A673 (cell line): Measurements from ENCODE around the gene CEP85L. TPM values are rescaled to one million over a fixed set of nuclear protein-coding genes. Genes with fewer than 3 reads are reported as not detected.

ENCODE experiments used
- BruUV-seq: library from RNA; stranded (reverse); fragments of 400-500 nt; replicated peaks from 2 replicates; lab custom pipeline; 2021; lab: Mats Ljungman, UMichigan
- CTCF ChIA-PET: fragments of 300-600 bp; sonication (Branson Sonifier 250); formaldehyde crosslinking; loops from one replicate; lab custom pipeline; 2022; ENCODE audit warnings: antibody characterized with exemption; lab: Charles Lee
- POLR2A ChIA-PET: fragments of 300-600 bp; sonication (Branson Sonifier 250); formaldehyde crosslinking; loops from one replicate; lab custom pipeline; 2022; ENCODE audit warnings: antibody characterized with exemption; ENCODE audit not compliant: low non-redundant PET; lab: Charles Lee
- DNase-seq: peaks from one replicate; pipeline ENCODE4 v3.0.0-alpha.2; 2015; ENCODE audit warnings: low spot score
- H3K27ac ChIP-seq: fragments of 200-600 bp; sonication (generic); 2 replicates; pipeline ENCODE4 v1.5.1; 2016; ENCODE audit warnings: mixed run types, low read depth, mild to moderate bottlenecking, mixed read lengths, antibody characterized with exemption, low read length; ENCODE audit not compliant: poor library complexity, severe bottlenecking
- H3K27me3 ChIP-seq: fragments of 200-600 bp; sonication (generic); replicated peaks from 2 replicates; pipeline ENCODE4 v1.6.1; 2017; ENCODE audit warnings: mixed run types, low read depth, mild to moderate bottlenecking, mixed read lengths, antibody characterized with exemption, low read length; ENCODE audit not compliant: insufficient read depth, poor library complexity
- H3K36me3 ChIP-seq: fragments of 200-600 bp; sonication (generic); 2 replicates; pipeline ENCODE4 v1.6.1; 2016; ENCODE audit warnings: mixed run types, mild to moderate bottlenecking, mixed read lengths, antibody characterized with exemption, low read length; ENCODE audit not compliant: insufficient read depth, poor library complexity, severe bottlenecking
- H3K4me1 ChIP-seq: fragments of 200-600 bp; sonication (generic); 2 replicates; pipeline ENCODE4 v1.6.1; 2017; ENCODE audit warnings: mixed run types, mild to moderate bottlenecking, mixed read lengths, antibody characterized with exemption, low read length; ENCODE audit not compliant: insufficient read depth, poor library complexity, severe bottlenecking
- H3K4me3 ChIP-seq: fragments of 200-600 bp; sonication (generic); 2 replicates; pipeline ENCODE4 v1.5.1; 2016; ENCODE audit warnings: low read depth, mixed run types, mild to moderate bottlenecking, mixed read lengths, low read length; ENCODE audit not compliant: poor library complexity, severe bottlenecking
- H3K9me3 ChIP-seq: fragments of 200-600 bp; sonication (generic); 2 replicates; pipeline ENCODE4 v1.6.1; 2016; ENCODE audit warnings: mixed run types, low read depth, mild to moderate bottlenecking, mixed read lengths, antibody characterized with exemption, low read length; ENCODE audit not compliant: poor library complexity, severe bottlenecking
- CTCF ChIP-seq: fragments of 300-800, 200-600 bp; sonication (generic); conservative IDR thresholded peaks from 2 replicates; pipeline ENCODE4 v1.5.1; 2017; ENCODE audit warnings: low read depth, mild to moderate bottlenecking, antibody characterized with exemption, low read length, moderate library complexity, mixed read lengths
- EZH2 ChIP-seq: fragments of 200-600 bp; sonication (generic); IDR thresholded peaks from 2 replicates; pipeline ENCODE4 v1.6.1; 2017; ENCODE audit warnings: borderline replicate concordance, low read depth, mild to moderate bottlenecking, mixed read lengths, antibody characterized with exemption, low read length; ENCODE audit not compliant: poor library complexity, severe bottlenecking
- intact Hi-C: fragments of 100-400 bp; cut with micrococcal nuclease; formaldehyde crosslinking; loops from one replicate; pipeline ENCODE4 v1.10.0; 2022; ENCODE audit not compliant: unreplicated experiment
- total RNA-seq: library from RNA; stranded (reverse); gene quantifications from 2 replicates; pipeline ENCODE4 v1.2.3, GENCODE V29; 2021

CEP85L gene
- total RNA-seq, 1 experiment from 2014 or later = 7.4 TPM

DNA sequence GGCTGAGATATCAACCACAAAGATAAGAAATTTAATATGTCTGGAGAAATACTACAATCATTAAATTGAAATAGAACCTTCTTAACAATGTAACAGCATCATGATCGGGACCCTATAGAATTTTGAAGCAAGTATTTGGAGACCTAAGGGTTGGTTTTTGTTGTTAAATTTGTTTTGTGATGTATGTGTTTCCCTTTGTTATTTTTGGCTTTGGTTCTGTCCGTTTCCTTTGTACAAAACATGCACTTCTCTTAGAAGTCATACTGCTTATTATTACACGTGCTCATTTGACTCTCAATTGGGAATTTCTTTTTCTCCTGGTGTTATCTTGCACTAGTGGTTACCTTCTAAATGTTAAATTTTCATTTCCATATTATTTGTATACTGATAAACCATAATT, 107.3 kb downstream of the CEP85L start:
- no TSS peak for BruUV-seq
- no peak for DNase-seq
- no peaks in the 10 kb centered on the region for H3K36me3 ChIP-seq
- H3K4me3 ChIP-seq = no peak overlapping the region
- ChIA-PET POLR2A (no interaction called here), CTCF (no interaction called here)
- no peaks in the 10 kb centered on the region for H3K9me3 ChIP-seq
- no peak overlapping the region for H3K27ac ChIP-seq
- no peak for TF ChIP-seq CTCF
- TF ChIP-seq EZH2 = no peak
- intact Hi-C loops = no loop called here
- H3K4me1 ChIP-seq = peaks cover 4% of the 10 kb centered on the region
- H3K27me3 ChIP-seq = no peaks in the 10 kb centered on the region

DNA sequence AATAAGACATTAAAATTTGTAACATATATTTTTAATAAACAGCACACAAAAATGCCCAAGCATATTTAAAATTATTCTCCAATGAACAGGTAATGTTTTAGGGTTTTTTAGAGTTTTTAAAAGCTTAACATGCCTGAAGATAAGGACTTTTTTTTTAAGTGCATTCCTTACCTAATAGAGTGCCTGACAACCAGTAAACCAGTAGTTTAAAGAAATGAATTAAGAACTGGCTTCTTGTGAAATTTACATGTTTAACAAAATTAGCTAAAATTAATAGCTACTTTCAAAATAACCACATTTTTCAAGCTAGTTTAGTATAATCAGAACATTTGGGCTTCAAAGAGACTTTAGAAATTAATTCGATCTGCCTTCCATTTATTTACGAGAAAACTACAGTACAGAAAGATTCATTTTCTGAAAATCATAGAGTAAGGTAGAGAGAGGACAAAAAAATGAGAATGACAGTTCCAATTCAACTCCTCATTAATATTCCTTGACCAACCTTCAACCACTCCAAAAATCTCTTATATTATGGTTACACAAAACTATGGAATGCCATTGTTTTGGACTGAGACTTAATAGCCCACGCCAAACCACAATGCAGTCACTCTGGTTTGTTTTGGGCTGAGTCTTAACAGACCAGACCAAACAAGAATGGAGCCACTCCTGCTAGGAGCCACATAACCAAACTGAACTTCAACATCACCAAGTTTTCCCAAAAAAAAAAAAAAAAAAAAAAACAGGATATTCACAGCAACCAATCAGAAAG, 109.0 kb downstream of the CEP85L start:
- Histone ChIP-seq H3K36me3 (no peaks in the 10 kb centered on the region), H3K27ac (no peak overlapping the region), H3K27me3 (no peaks in the 10 kb centered on the region), H3K4me1 (no peaks in the 10 kb centered on the region), H3K9me3 (no peaks in the 10 kb centered on the region), H3K4me3 (no peak overlapping the region)
- no TSS peak for BruUV-seq
- TF ChIP-seq EZH2 (no peak), CTCF (no peak)
- CTCF ChIA-PET = no interaction called here
- DNase-seq = no peak
- intact Hi-C loops = no loop called here
- POLR2A ChIA-PET = no interaction called here

DNA sequence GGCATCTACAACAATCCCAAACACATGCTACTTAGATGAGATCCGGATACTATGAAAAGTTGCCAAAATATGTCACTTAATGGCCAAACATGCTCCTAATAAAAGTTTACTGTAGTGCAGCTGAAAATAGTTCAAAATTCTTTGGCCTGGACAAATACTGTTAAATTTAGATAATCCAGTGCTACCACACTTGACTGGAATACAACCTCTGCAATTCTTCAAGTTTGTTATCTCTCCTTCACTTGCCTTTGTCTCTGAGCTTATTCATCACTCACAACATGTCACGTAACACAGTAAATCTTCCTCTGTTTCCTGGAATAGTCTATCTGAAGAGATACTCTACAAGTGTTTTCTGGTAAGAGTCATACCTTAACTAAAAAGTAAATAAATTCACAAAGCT, 113.8 kb downstream of the CEP85L start:
- Histone ChIP-seq H3K9me3 (no peaks in the 10 kb centered on the region), H3K27ac (no peak overlapping the region), H3K27me3 (no peaks in the 10 kb centered on the region), H3K36me3 (no peaks in the 10 kb centered on the region), H3K4me1 (no peaks in the 10 kb centered on the region), H3K4me3 (no peak overlapping the region)
- ChIA-PET POLR2A (no interaction called here), CTCF (no interaction called here)
- intact Hi-C loops = no loop called here
- no TSS peak for BruUV-seq
- TF ChIP-seq EZH2 = no peak
- no peak for TF ChIP-seq CTCF
- no peak for DNase-seq
